H9 (cell line): ENCODE measurements around the gene EPHA10. TPM values are rescaled to one million over a fixed set of nuclear protein-coding genes. Genes with fewer than 3 reads are reported as not detected.

Experiments used
- DNase-seq: peaks from one replicate; pipeline ENCODE4 v3.0.0-alpha.2; 2017
- H2AFZ ChIP-seq: one replicate; pipeline ENCODE4 v1.6.1; 2013; ENCODE audit warnings: mild to moderate bottlenecking, low read length, control low read depth, moderate library complexity
- H2AK5ac ChIP-seq: 2 replicates; pipeline ENCODE4 v1.6.1; 2013; ENCODE audit warnings: low read length, control low read depth, mixed read lengths; ENCODE audit not compliant: insufficient read length
- H2BK120ac ChIP-seq: one replicate; pipeline ENCODE4 v1.6.1; 2013; ENCODE audit warnings: low read depth, mild to moderate bottlenecking, low read length, control low read depth, inconsistent platforms; ENCODE audit not compliant: poor library complexity, severe bottlenecking
- H2BK12ac ChIP-seq: 2 replicates; pipeline ENCODE4 v1.6.1; 2013; ENCODE audit warnings: low read length, control low read depth, mixed read lengths, low read depth; ENCODE audit not compliant: insufficient read length
- H2BK15ac ChIP-seq: 2 replicates; pipeline ENCODE4 v1.6.1; 2013; ENCODE audit warnings: low read depth, low read length, control low read depth
- H2BK20ac ChIP-seq: one replicate; pipeline ENCODE4 v1.6.1; 2013; ENCODE audit warnings: low read depth, mild to moderate bottlenecking, low read length, control low read depth, inconsistent platforms; ENCODE audit not compliant: poor library complexity, severe bottlenecking
- H2BK5ac ChIP-seq: 2 replicates; pipeline ENCODE4 v1.6.1; 2013; ENCODE audit warnings: low read length, control low read depth, mixed read lengths; ENCODE audit not compliant: insufficient read length
- H3K14ac ChIP-seq: 2 replicates; pipeline ENCODE4 v1.6.1; 2013; ENCODE audit warnings: low read length, control low read depth; ENCODE audit not compliant: insufficient read depth
- H3K18ac ChIP-seq: 2 replicates; pipeline ENCODE4 v1.6.1; 2013; ENCODE audit warnings: low read depth, mild to moderate bottlenecking, mixed read lengths, low read length, control low read depth; ENCODE audit not compliant: insufficient read length
- H3K23ac ChIP-seq: 2 replicates; pipeline ENCODE4 v1.6.1; 2013; ENCODE audit warnings: low read length, control low read depth, mixed read lengths, low read depth; ENCODE audit not compliant: insufficient read length
- H3K23me2 ChIP-seq: 2 replicates; pipeline ENCODE4 v1.6.1; 2013; ENCODE audit warnings: low read depth, mild to moderate bottlenecking, mixed read lengths, low read length, control low read depth; ENCODE audit not compliant: insufficient read length, poor library complexity, severe bottlenecking
- H3K27ac ChIP-seq: 2 replicates; pipeline ENCODE4 v1.5.1; 2013; ENCODE audit warnings: low read length, control low read depth, mixed read lengths, low read depth; ENCODE audit not compliant: insufficient read length
- H3K27me3 ChIP-seq: 2 replicates; pipeline ENCODE4 v1.6.1; 2013; ENCODE audit warnings: low read length, control low read depth, inconsistent platforms; ENCODE audit not compliant: insufficient read depth
- H3K4ac ChIP-seq: 2 replicates; pipeline ENCODE4 v1.6.1; 2013; ENCODE audit warnings: low read depth, mild to moderate bottlenecking, control low read depth, inconsistent platforms, low read length, moderate library complexity
- H3K4me1 ChIP-seq: 2 replicates; pipeline ENCODE4 v1.6.1; 2013; ENCODE audit warnings: low read length, control low read depth, inconsistent platforms; ENCODE audit not compliant: insufficient read depth
- H3K4me2 ChIP-seq: 2 replicates; pipeline ENCODE4 v1.6.1; 2013; ENCODE audit warnings: low read length, control low read depth, mixed read lengths; ENCODE audit not compliant: insufficient read length, insufficient read depth
- H3K56ac ChIP-seq: 2 replicates; pipeline ENCODE4 v1.6.1; 2013; ENCODE audit warnings: low read depth, mild to moderate bottlenecking, mixed read lengths, low read length, control low read depth; ENCODE audit not compliant: insufficient read length
- H3K79me1 ChIP-seq: 2 replicates; pipeline ENCODE4 v1.6.1; 2013; ENCODE audit warnings: low read depth, mild to moderate bottlenecking, moderate library complexity, low read length, control low read depth, inconsistent platforms; ENCODE audit not compliant: insufficient read depth, poor library complexity, severe bottlenecking
- H3K79me2 ChIP-seq: 2 replicates; pipeline ENCODE4 v1.6.1; 2013; ENCODE audit warnings: low read length, control low read depth, inconsistent platforms; ENCODE audit not compliant: insufficient read depth
- H3K9ac ChIP-seq: 2 replicates; pipeline ENCODE4 v1.6.1; 2013; ENCODE audit warnings: low read length, control low read depth, mixed read lengths; ENCODE audit not compliant: insufficient read length; ENCODE audit errors: extremely low read depth
- H3K9me3 ChIP-seq: one replicate; pipeline ENCODE4 v1.6.1; 2013; ENCODE audit warnings: low read depth, low read length, inconsistent platforms; ENCODE audit not compliant: control insufficient read depth
- H3T11ph ChIP-seq: one replicate; pipeline ENCODE4 v1.6.1; 2013; ENCODE audit warnings: mild to moderate bottlenecking, low read length, control low read depth, inconsistent platforms
- H4K20me1 ChIP-seq: one replicate; pipeline ENCODE4 v1.6.1; 2013; ENCODE audit not compliant: control insufficient read depth, insufficient read length, insufficient read depth
- H4K5ac ChIP-seq: 2 replicates; pipeline ENCODE4 v1.6.1; 2013; ENCODE audit warnings: low read depth, mild to moderate bottlenecking, mixed read lengths, low read length, control low read depth; ENCODE audit not compliant: insufficient read length
- H4K8ac ChIP-seq: replicated peaks from 2 replicates; pipeline ENCODE4 v1.6.1; 2013; ENCODE audit warnings: low read length, control low read depth, mixed read lengths, low read depth; ENCODE audit not compliant: insufficient read length
- H4K91ac ChIP-seq: 2 replicates; pipeline ENCODE4 v1.6.1; 2013; ENCODE audit warnings: low read depth, mild to moderate bottlenecking, moderate library complexity, mixed read lengths, low read length, control low read depth; ENCODE audit not compliant: insufficient read length
- H3K27ac Mint-ChIP-seq, 3 experiments: 2 replicates in 2 of 3; 3 replicates in 1 of 3; pipeline ENCODE4 v1.8.0; 2020 to 2021; ENCODE audit warnings: mixed read lengths in 3 of 3, mild to moderate bottlenecking in 1 of 3, moderate library complexity in 1 of 3
- H3K27me3 Mint-ChIP-seq: 2 replicates; pipeline ENCODE4 v1.8.0; 2021; ENCODE audit warnings: low read depth, mild to moderate bottlenecking, moderate library complexity, mixed read lengths
- H3K36me3 Mint-ChIP-seq, 3 experiments: 2 replicates in 2 of 3; 3 replicates in 1 of 3; pipeline ENCODE4 v1.8.0; 2020 to 2021; ENCODE audit warnings: low read depth in 3 of 3, mixed read lengths in 3 of 3; ENCODE audit not compliant: insufficient read depth in 1 of 3
- H3K4me1 Mint-ChIP-seq, 2 experiments: 2 replicates each; pipeline ENCODE4 v1.8.0; 2020; ENCODE audit warnings: mixed read lengths in 2 of 2
- H3K4me3 Mint-ChIP-seq, 2 experiments: 2 replicates in 1 of 2; 3 replicates in 1 of 2; pipeline ENCODE4 v1.8.0; 2020 to 2021; ENCODE audit warnings: mild to moderate bottlenecking in 2 of 2, mixed read lengths in 2 of 2, moderate library complexity in 1 of 2
- H3K9me3 Mint-ChIP-seq, 2 experiments: 2 replicates in 1 of 2; 3 replicates in 1 of 2; pipeline ENCODE4 v1.8.0; 2020; ENCODE audit warnings: mild to moderate bottlenecking in 2 of 2, mixed read lengths in 2 of 2, moderate library complexity in 1 of 2
- WGBS: extraction: QIAGEN DNeasy Blood & Tissue Kit; methylation state at CpG from one replicate; pipeline ENCODE4 v1.1.7; 2013; ENCODE audit warnings: missing lambda C conversion rate, low lambda C conversion rate, mixed read lengths; ENCODE audit not compliant: insufficient read length; ENCODE audit errors: extremely low coverage; 5-methylcytosine and 5-hydroxymethylcytosine counted together
- total RNA-seq: library from RNA; stranded (reverse); gene quantifications from 2 replicates; pipeline ENCODE4 v1.2.1, GENCODE V29; 2021
- TF ChIP-seq, protein P1 (sequence below): fragments of 200-600 bp; sonication (generic); conservative IDR thresholded peaks from 3 replicates; pipeline ENCODE4 v1.8.0; 2021; ENCODE audit warnings: antibody characterized with exemption, mild to moderate bottlenecking

Gene EPHA10
- total RNA-seq, 1 experiment from 2014 or later = 0.96 TPM

GRCh38 chr1:37755951-37756560 lies 8.9 kb downstream of the EPHA10 start:
- no peak overlapping the region for H2BK5ac ChIP-seq
- no CpG with 5 or more reads among the region's 4 CpGs for WGBS

More at GRCh38 chr1:37755951-37756560, 8.9 kb downstream of the EPHA10 start:
- no peak overlapping the region for H4K5ac ChIP-seq
- no peak overlapping the region for H2AK5ac ChIP-seq
- no peak overlapping the region for H3K9ac ChIP-seq
- no peak overlapping the region for H3T11ph ChIP-seq
- no peak overlapping the region for H3K56ac ChIP-seq
- Mint-ChIP-seq H3K4me3 (no peak overlapping the region), H3K27ac (no peak overlapping the region), H3K36me3 (peaks cover 0 to 1% (median 0%) of the 10 kb centered on the region in 3 experiments; a peak in 1 of 7 replicates), H3K9me3 (peaks cover 0 to 2% of the 10 kb centered on the region in 2 experiments; a peak in 2 of 5 replicates), H3K4me1 (peaks cover 4 to 6% of the 10 kb centered on the region in 2 experiments; a peak in 2 of 4 replicates), H3K27me3 (peaks cover 15% of the 10 kb centered on the region)
- TF ChIP-seq, protein P1, sequence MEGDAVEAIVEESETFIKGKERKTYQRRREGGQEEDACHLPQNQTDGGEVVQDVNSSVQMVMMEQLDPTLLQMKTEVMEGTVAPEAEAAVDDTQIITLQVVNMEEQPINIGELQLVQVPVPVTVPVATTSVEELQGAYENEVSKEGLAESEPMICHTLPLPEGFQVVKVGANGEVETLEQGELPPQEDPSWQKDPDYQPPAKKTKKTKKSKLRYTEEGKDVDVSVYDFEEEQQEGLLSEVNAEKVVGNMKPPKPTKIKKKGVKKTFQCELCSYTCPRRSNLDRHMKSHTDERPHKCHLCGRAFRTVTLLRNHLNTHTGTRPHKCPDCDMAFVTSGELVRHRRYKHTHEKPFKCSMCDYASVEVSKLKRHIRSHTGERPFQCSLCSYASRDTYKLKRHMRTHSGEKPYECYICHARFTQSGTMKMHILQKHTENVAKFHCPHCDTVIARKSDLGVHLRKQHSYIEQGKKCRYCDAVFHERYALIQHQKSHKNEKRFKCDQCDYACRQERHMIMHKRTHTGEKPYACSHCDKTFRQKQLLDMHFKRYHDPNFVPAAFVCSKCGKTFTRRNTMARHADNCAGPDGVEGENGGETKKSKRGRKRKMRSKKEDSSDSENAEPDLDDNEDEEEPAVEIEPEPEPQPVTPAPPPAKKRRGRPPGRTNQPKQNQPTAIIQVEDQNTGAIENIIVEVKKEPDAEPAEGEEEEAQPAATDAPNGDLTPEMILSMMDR = no peak
- H3K79me2 ChIP-seq = no peaks in the 10 kb centered on the region
- H2BK120ac ChIP-seq = no peak overlapping the region
- no peaks in the 10 kb centered on the region for H3K23me2 ChIP-seq
- H3K9me3 ChIP-seq = no peaks in the 10 kb centered on the region
- no peak overlapping the region for H2BK15ac ChIP-seq
- H3K4ac ChIP-seq = no peak overlapping the region
- no peak overlapping the region for H3K14ac ChIP-seq
- no peak overlapping the region for H2BK20ac ChIP-seq
- no peak overlapping the region for H2BK12ac ChIP-seq
- H3K27ac ChIP-seq = no peak overlapping the region
- H4K20me1 ChIP-seq = no peaks in the 10 kb centered on the region
- no peaks in the 10 kb centered on the region for H3K79me1 ChIP-seq
- H3K23ac ChIP-seq = no peak overlapping the region
- no peak for DNase-seq
- no peak overlapping the region for H3K4me2 ChIP-seq
- H4K91ac ChIP-seq = no peak overlapping the region
- no peak overlapping the region for H4K8ac ChIP-seq
- no peaks in the 10 kb centered on the region; the same call in 1 of the 2 replicates for H3K4me1 ChIP-seq
- H2AFZ ChIP-seq = no peak overlapping the region
- peaks cover 37% of the 10 kb centered on the region for H3K27me3 ChIP-seq
- no peak overlapping the region for H3K18ac ChIP-seq
